T-helper 17 cell (primary cell): Measurements from ENCODE around the gene PPIP5K2. TPM values are rescaled to one million over a fixed set of nuclear protein-coding genes. Genes with fewer than 3 reads are reported as not detected.
"Not testable (repeated sequence)": the region's sequence is repeated elsewhere in the genome, so short reads cannot be mapped to it uniquely, and the experiment has no call there.

Source experiments
- ATAC-seq: fragments of 150-1000 bp; cut with Tn5 transposase; 2 replicates; pipeline ENCODE4 v1.10.0; 2021; ENCODE audit warnings: mild to moderate bottlenecking, moderate library complexity
- DNase-seq, 3 donors: peaks; one replicate each; pipeline versions ENCODE4 v3.0.0 to v3.0.0-alpha.2; 2020 to 2021
- H3K9me3 ChIP-seq: one replicate; pipeline ENCODE4 v1.7.0; 2013; ENCODE audit warnings: low read length, mild to moderate bottlenecking; ENCODE audit not compliant: control insufficient read depth, poor library complexity, severe bottlenecking
- H3K27ac Mint-ChIP-seq: one replicate; pipeline ENCODE4 v1.8.0; 2022; ENCODE audit warnings: mild to moderate bottlenecking, moderate library complexity, mixed read lengths
- H3K27me3 Mint-ChIP-seq: one replicate; pipeline ENCODE4 v1.8.0; 2022; ENCODE audit warnings: mixed read lengths
- H3K36me3 Mint-ChIP-seq: one replicate; pipeline ENCODE4 v1.8.0; 2022; ENCODE audit warnings: low read depth, mixed read lengths
- H3K4me1 Mint-ChIP-seq: one replicate; pipeline ENCODE4 v1.8.0; 2022; ENCODE audit warnings: mild to moderate bottlenecking, mixed read lengths
- H3K4me3 Mint-ChIP-seq: one replicate; pipeline ENCODE4 v1.8.0; 2022; ENCODE audit warnings: mild to moderate bottlenecking, moderate library complexity, mixed read lengths
- total RNA-seq, 4 donors: library from RNA in 2 of 4; stranded (reverse) in 2 of 4; gene quantifications; one replicate each; pipeline ENCODE4 v1.2.3 and lab custom pipeline; 2022 to 2026

Gene PPIP5K2
- total RNA-seq, 2 donors from 2014 or later: 45.2 to 48.7 TPM

- ATAC-seq (no peak), DNase-seq (no peak)
- H3K4me1 Mint-ChIP-seq: peaks cover 6% of the 10 kb centered on the region
- no peaks in the 10 kb centered on the region for H3K9me3 ChIP-seq
- no peaks in the 10 kb centered on the region for H3K36me3 Mint-ChIP-seq
- H3K27me3 Mint-ChIP-seq: no peaks in the 10 kb centered on the region
- no peak overlapping the region for H3K27ac Mint-ChIP-seq
- no peak overlapping the region for H3K4me3 Mint-ChIP-seq
Measured at GRCh38 chr5:103218164-103218563, 98.1 kb downstream of the PPIP5K2 start.

GRCh38 chr5:103219074-103219473 lies 99.0 kb downstream of the PPIP5K2 start:
- H3K27me3 Mint-ChIP-seq, ATAC-seq, H3K27ac Mint-ChIP-seq, H3K36me3 Mint-ChIP-seq, H3K4me3 Mint-ChIP-seq, H3K4me1 Mint-ChIP-seq, H3K9me3 ChIP-seq, DNase-seq: not testable (repeated sequence)

- Mint-ChIP-seq H3K4me3 (no peak overlapping the region), H3K27me3 (peaks cover 41% of the 10 kb centered on the region), H3K4me1 (peaks cover 2% of the 10 kb centered on the region), H3K36me3 (no peaks in the 10 kb centered on the region), H3K27ac (no peak overlapping the region)
- ATAC-seq (no peak), DNase-seq (no peak)
- no peaks in the 10 kb centered on the region for H3K9me3 ChIP-seq
Measured at GRCh38 chr5:103223031-103223955, 103.2 kb downstream of the PPIP5K2 start.

GRCh38 chr5:103224118-103224893 lies 104.2 kb downstream of the PPIP5K2 start:
- Mint-ChIP-seq H3K27ac (no peak overlapping the region), H3K36me3 (no peaks in the 10 kb centered on the region), H3K4me3 (no peak overlapping the region), H3K27me3 (peaks cover 42% of the 10 kb centered on the region), H3K4me1 (peaks cover 2% of the 10 kb centered on the region)
- no peaks in the 10 kb centered on the region for H3K9me3 ChIP-seq
- ATAC-seq (peak; percentile 97), DNase-seq (no peak)

GRCh38 chr5:103224894-103225246 lies 104.8 kb downstream of the PPIP5K2 start:
- H3K9me3 ChIP-seq: no peaks in the 10 kb centered on the region
- Mint-ChIP-seq H3K4me3 (no peak overlapping the region), H3K27me3 (peaks cover 42% of the 10 kb centered on the region), H3K4me1 (peaks cover 2% of the 10 kb centered on the region), H3K27ac (no peak overlapping the region), H3K36me3 (no peaks in the 10 kb centered on the region)
- DNase-seq (no peak), ATAC-seq (no peak)

- Mint-ChIP-seq H3K4me3 (no peak overlapping the region), H3K4me1 (peaks cover 2% of the 10 kb centered on the region), H3K27ac (no peak overlapping the region), H3K27me3 (peaks cover 42% of the 10 kb centered on the region), H3K36me3 (no peaks in the 10 kb centered on the region)
- DNase-seq (no peak), ATAC-seq (no peak)
- no peaks in the 10 kb centered on the region for H3K9me3 ChIP-seq
Measured at GRCh38 chr5:103228061-103228460, 108.0 kb downstream of the PPIP5K2 start.

- no peak for DNase-seq
- Mint-ChIP-seq H3K4me1 (peaks cover 2% of the 10 kb centered on the region), H3K27me3 (peaks cover 42% of the 10 kb centered on the region), H3K4me3 (no peak overlapping the region), H3K27ac (no peak overlapping the region), H3K36me3 (no peaks in the 10 kb centered on the region)
- no peaks in the 10 kb centered on the region for H3K9me3 ChIP-seq
- no peak for ATAC-seq
Measured at GRCh38 chr5:103228588-103228987, 108.5 kb downstream of the PPIP5K2 start.

- ATAC-seq (peak; percentile 65), DNase-seq (no peak)
- H3K4me1 Mint-ChIP-seq: no peaks in the 10 kb centered on the region
- H3K9me3 ChIP-seq: no peaks in the 10 kb centered on the region
- H3K4me3 Mint-ChIP-seq: no peak overlapping the region
- H3K27ac Mint-ChIP-seq: no peak overlapping the region
- no peaks in the 10 kb centered on the region for H3K36me3 Mint-ChIP-seq
- H3K27me3 Mint-ChIP-seq: peaks cover 12% of the 10 kb centered on the region
Measured at GRCh38 chr5:103232393-103232999, 112.4 kb downstream of the PPIP5K2 start.

- H3K27me3 Mint-ChIP-seq: peaks cover 10% of the 10 kb centered on the region
- H3K36me3 Mint-ChIP-seq: peaks cover 2% of the 10 kb centered on the region
- no peak for DNase-seq
- no peaks in the 10 kb centered on the region for H3K9me3 ChIP-seq
- H3K4me1 Mint-ChIP-seq: no peaks in the 10 kb centered on the region
- no peak overlapping the region for H3K4me3 Mint-ChIP-seq
- ATAC-seq: no peak
- H3K27ac Mint-ChIP-seq: no peak overlapping the region
Measured at GRCh38 chr5:103234239-103234975, 114.3 kb downstream of the PPIP5K2 start.

- H3K27ac Mint-ChIP-seq: no peak overlapping the region
- H3K4me3 Mint-ChIP-seq: no peak overlapping the region
- H3K9me3 ChIP-seq: no peaks in the 10 kb centered on the region
- H3K4me1 Mint-ChIP-seq: no peaks in the 10 kb centered on the region
- ATAC-seq: no peak
- H3K36me3 Mint-ChIP-seq: peaks cover 2% of the 10 kb centered on the region
- H3K27me3 Mint-ChIP-seq: peaks cover 11% of the 10 kb centered on the region
- no peak for DNase-seq
Measured at GRCh38 chr5:103235891-103236290, 115.8 kb downstream of the PPIP5K2 start.

GRCh38 chr5:103237778-103238177 lies 117.7 kb downstream of the PPIP5K2 start:
- Mint-ChIP-seq H3K27me3 (peaks cover 17% of the 10 kb centered on the region), H3K36me3 (peaks cover 2% of the 10 kb centered on the region), H3K27ac (no peak overlapping the region), H3K4me1 (no peaks in the 10 kb centered on the region), H3K4me3 (no peak overlapping the region)
- no peak for ATAC-seq
- no peaks in the 10 kb centered on the region for H3K9me3 ChIP-seq
- DNase-seq: no peak

- no peaks in the 10 kb centered on the region for H3K9me3 ChIP-seq
- ATAC-seq (no peak), DNase-seq (no peak)
- Mint-ChIP-seq H3K27me3 (peaks cover 44% of the 10 kb centered on the region), H3K27ac (no peak overlapping the region), H3K4me3 (no peak overlapping the region), H3K4me1 (peaks cover 6% of the 10 kb centered on the region), H3K36me3 (no peaks in the 10 kb centered on the region)
Measured at GRCh38 chr5:103243665-103244064, 123.6 kb downstream of the PPIP5K2 start.

GRCh38 chr5:103244398-103244797 lies 124.3 kb downstream of the PPIP5K2 start:
- no peak overlapping the region for H3K27ac Mint-ChIP-seq

More at GRCh38 chr5:103244398-103244797, 124.3 kb downstream of the PPIP5K2 start:
- Mint-ChIP-seq H3K4me3 (no peak overlapping the region), H3K36me3 (no peaks in the 10 kb centered on the region), H3K27me3 (peaks cover 51% of the 10 kb centered on the region), H3K4me1 (peaks cover 6% of the 10 kb centered on the region)
- ATAC-seq: no peak
- no peak for DNase-seq
- no peaks in the 10 kb centered on the region for H3K9me3 ChIP-seq
